Measurements from ENCODE around the gene MBLAC1.

Gene MBLAC1

GRCh38 chr7:100126931-100127865, at the start of gene MBLAC1:
Gene MBLAC1 (plus strand): TSS chr7:100126967. CDS start chr7:100127396, 429 bp downstream.
- H3K9ac ChIP-seq = peak within 1 kb of the TSS; percentile 85
- peaks cover 57% of the 10 kb centered on the region for H3K4me1 ChIP-seq
- peak within 1 kb of the TSS; percentile 86 for H3K27ac ChIP-seq
- H3K27me3 ChIP-seq = peaks cover 23% of the 10 kb centered on the region; the same call in 1 of the 2 replicates
- H3K4me2 ChIP-seq = peak within 1 kb of the TSS; percentile 95
- TF ChIP-seq Cebpa-rat (IDR thresholded peaks at IDR 0.05) = no peak
- H3K36me3 ChIP-seq = peaks cover 26% of the 10 kb centered on the region
- peak within 1 kb of the TSS; percentile 86 for H3K4me3 ChIP-seq
- H3K9me3 ChIP-seq = no peaks in the 10 kb centered on the region
- H4K20me1 ChIP-seq = no peaks in the 10 kb centered on the region

DNA sequence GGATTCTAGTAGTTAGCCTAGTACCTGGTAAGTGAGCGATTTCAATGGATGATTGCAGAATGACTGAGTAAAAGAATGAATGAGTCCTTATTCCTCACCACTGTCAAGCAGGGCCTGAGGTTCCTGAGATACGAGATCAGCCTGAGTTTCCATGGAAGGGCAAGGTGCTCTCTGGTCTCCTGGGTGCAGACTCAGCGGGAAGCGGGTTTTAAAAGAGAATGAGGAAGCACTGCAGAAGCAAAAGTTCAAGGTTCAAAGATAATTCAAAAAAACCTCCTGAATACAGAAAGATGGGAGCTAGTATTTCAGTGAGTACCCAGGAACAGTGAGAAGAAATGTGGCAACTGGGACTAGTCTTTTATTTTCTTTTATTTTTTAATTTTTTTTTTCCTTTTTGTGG, 49.6 kb upstream of the MBLAC1 start:
- no peak overlapping the region for H3K4me2 ChIP-seq
- no peak overlapping the region for H3K9ac ChIP-seq
- no peak overlapping the region for H3K27ac ChIP-seq
- no peak for TF ChIP-seq Cebpa-rat (IDR thresholded peaks at IDR 0.05)
- H3K4me1 ChIP-seq = peaks cover 21% of the 10 kb centered on the region
- no peaks in the 10 kb centered on the region for H3K27me3 ChIP-seq
- H3K9me3 ChIP-seq = peaks cover 67% of the 10 kb centered on the region
- H3K4me3 ChIP-seq = no peak overlapping the region
- peaks cover 81% of the 10 kb centered on the region for H3K36me3 ChIP-seq
- peaks cover 48% of the 10 kb centered on the region; the same call in 1 of the 2 replicates for H4K20me1 ChIP-seq

DNA sequence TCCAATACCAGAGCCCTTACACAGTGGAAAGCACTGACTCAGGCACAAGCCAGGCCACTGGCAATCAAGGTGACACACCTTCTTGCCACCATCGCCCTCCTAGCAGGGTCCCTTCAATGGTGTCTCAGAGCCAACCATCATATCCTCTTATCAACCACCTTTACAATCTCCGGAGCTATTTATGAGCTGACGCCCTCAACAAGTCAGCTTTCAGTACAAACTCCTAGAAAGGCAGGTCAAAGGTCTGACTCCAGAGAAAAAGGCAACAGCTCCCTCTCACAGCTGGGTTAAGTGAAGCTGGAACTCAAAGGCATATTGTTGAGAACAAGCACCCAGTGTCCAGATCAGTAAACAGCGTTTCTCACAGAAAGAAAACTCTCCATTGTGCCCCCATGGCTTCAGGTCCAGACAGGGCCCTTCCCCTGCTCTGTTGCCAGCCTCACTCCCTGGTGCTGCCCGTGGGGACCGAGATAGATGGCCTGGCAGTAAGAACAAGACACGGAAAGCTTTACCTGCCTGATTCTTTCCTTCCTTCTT, 47.7 kb upstream of the MBLAC1 start:
- Histone ChIP-seq H3K36me3 (peaks cover 62% of the 10 kb centered on the region), H3K9ac (no peak overlapping the region), H3K27me3 (peaks cover 13% of the 10 kb centered on the region), H3K9me3 (peaks cover 48% of the 10 kb centered on the region), H3K4me3 (no peak overlapping the region), H3K27ac (no peak overlapping the region), H3K4me2 (peak overlapping the region; percentile 86), H4K20me1 (peaks cover 48% of the 10 kb centered on the region; the same call in 1 of the 2 replicates), H3K4me1 (peaks cover 28% of the 10 kb centered on the region)
- no peak for TF ChIP-seq Cebpa-rat (IDR thresholded peaks at IDR 0.05)

DNA sequence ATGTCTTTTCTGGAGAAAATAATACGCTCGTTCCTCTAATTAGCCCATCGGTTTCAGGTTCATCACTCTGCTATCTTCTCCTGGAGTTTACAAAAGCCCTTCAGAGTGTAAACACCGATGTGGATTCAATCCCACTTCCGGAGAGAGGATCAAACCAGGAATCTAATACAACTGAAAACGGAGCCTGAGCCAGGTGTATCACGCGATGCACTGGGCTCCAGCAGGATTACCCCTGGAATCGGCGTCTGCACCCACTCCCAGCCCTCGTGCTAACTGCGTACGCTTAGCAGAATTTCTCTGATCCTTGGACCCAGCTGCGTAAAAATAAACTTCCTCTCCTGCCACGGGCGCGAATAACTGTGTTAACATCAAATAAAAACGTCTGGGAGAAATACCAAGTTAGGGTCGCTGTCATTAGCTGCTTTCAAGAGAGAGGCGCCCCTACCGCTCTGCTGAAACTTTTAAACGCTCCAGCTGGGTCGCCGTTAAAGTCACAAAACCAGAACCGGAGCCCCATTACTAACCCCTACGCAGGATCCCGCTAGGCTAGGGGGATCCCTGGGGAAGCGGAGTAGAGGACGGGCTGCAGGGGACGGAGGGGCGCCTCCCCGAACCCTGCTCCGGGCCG, 45.7 kb upstream of the MBLAC1 start:
- H3K4me1 ChIP-seq = peaks cover 28% of the 10 kb centered on the region
- peaks cover 43% of the 10 kb centered on the region for H3K36me3 ChIP-seq
- peaks cover 13% of the 10 kb centered on the region for H3K27me3 ChIP-seq
- H3K9ac ChIP-seq = peak overlapping the region; percentile 99
- peaks cover 40% of the 10 kb centered on the region; the same call in 1 of the 2 replicates for H4K20me1 ChIP-seq
- H3K4me2 ChIP-seq = peak overlapping the region; percentile 86
- peaks cover 29% of the 10 kb centered on the region for H3K9me3 ChIP-seq
- TF ChIP-seq Cebpa-rat (IDR thresholded peaks at IDR 0.05) = no peak
- peak overlapping the region; percentile 93 for H3K4me3 ChIP-seq
- peak overlapping the region; percentile 99 for H3K27ac ChIP-seq

DNA sequence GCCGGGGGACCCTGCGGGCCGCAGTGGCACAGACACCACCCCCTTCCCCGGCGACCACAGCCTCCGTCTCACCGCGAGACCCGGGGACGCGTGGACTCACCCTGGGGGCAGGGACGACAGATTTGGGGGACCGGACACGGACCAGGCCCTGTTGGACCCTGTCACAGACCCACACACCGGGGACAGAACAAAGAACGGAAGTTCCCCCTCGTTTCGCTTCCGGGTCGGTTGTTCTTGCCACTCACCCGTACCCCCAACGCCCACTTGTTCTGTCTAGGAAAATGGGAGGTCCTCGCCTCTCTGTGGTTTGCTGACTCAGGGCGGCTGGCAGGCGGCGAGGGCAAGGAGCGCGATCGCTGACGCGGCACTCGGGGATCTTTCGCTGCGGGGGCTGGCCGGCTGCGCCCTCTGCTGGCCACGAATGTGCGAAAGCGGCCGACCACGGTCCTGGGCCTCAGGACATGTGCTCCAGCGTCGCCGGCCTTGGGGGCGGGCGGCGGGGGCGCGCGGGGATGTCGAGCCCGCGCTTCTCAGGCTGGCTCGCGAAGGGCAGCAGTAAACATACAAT, 45.1 kb upstream of the MBLAC1 start, which contains the start of gene ZNF3:
Gene ZNF3, minus strand, starts transcription at position 189 of the 568 bp plus-strand sequence. CDS start 4,366 bp downstream, outside the sequence.
- TF ChIP-seq Cebpa-rat (IDR thresholded peaks at IDR 0.05) = no peak
- peaks cover 38% of the 10 kb centered on the region; the same call in 1 of the 2 replicates for H4K20me1 ChIP-seq
- peak within 1 kb of the TSS; percentile 93 for H3K4me3 ChIP-seq
- peak within 1 kb of the TSS; percentile 86 for H3K4me2 ChIP-seq
- H3K27ac ChIP-seq = peak within 1 kb of the TSS; percentile 99
- H3K4me1 ChIP-seq = peaks cover 28% of the 10 kb centered on the region
- peak within 1 kb of the TSS; percentile 99 for H3K9ac ChIP-seq
- peaks cover 37% of the 10 kb centered on the region for H3K36me3 ChIP-seq
- H3K9me3 ChIP-seq = peaks cover 23% of the 10 kb centered on the region
- H3K27me3 ChIP-seq = peaks cover 13% of the 10 kb centered on the region

DNA sequence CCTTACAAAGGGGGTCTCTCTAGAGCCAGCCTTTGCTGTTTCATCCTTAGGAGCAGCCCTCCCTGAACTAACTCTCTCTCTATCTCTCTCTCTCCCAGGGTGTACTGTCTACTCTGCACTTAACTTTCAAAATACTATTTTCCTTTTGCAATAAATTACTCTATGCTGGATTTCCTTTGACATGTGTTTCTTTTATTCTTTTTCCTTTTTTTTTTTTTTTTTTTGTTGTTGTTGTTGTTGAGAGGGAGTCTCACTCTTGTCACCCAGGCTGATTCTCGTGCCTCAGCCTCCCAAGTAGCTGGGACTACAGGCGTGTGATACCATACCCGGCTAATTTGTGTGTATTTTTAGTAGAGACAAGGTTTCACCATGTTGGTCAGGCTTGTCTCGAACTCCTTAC, 43.8 kb upstream of the MBLAC1 start:
- Histone ChIP-seq H3K4me3 (no peak overlapping the region), H3K9me3 (peaks cover 10% of the 10 kb centered on the region), H3K27ac (no peak overlapping the region), H3K36me3 (peaks cover 23% of the 10 kb centered on the region), H4K20me1 (peaks cover 25% of the 10 kb centered on the region; the same call in 1 of the 2 replicates), H3K9ac (no peak overlapping the region), H3K4me2 (peak overlapping the region; percentile 71), H3K4me1 (peaks cover 29% of the 10 kb centered on the region), H3K27me3 (peaks cover 13% of the 10 kb centered on the region)
- no peak for TF ChIP-seq Cebpa-rat (IDR thresholded peaks at IDR 0.05)

DNA sequence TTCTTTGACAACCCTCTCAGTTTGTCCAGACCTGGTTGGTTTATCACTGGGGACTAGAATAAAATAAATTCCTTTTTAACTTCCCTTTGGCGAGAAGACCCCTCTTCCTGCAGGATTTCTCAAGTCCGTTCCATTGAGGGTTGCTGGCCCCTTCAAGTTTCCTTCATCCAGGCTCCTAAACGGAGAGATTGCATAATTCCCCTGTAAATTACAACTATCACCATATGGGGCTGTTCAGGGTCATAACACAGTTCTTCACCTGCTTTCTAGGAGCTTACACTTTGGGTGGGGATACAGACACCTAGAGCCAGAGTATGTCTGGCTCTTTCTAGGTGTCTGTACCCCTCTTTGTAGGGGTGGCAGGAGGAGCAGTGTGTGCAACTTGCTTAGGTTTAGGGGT, 41.3 kb upstream of the MBLAC1 start:
- no peak overlapping the region for H3K4me3 ChIP-seq
- H3K27me3 ChIP-seq = peaks cover 13% of the 10 kb centered on the region
- H3K4me1 ChIP-seq = peaks cover 32% of the 10 kb centered on the region
- no peak for TF ChIP-seq Cebpa-rat (IDR thresholded peaks at IDR 0.05)
- no peak overlapping the region for H3K27ac ChIP-seq
- no peak overlapping the region for H3K9ac ChIP-seq
- peaks cover 7% of the 10 kb centered on the region for H3K36me3 ChIP-seq
- H3K9me3 ChIP-seq = no peaks in the 10 kb centered on the region
- no peaks in the 10 kb centered on the region; the same call in 1 of the 2 replicates for H4K20me1 ChIP-seq
- no peak overlapping the region for H3K4me2 ChIP-seq

GRCh38 chr7:100087055-100087750, 39.6 kb upstream of the MBLAC1 start:
- Histone ChIP-seq H3K9ac (no peak overlapping the region), H3K9me3 (no peaks in the 10 kb centered on the region), H3K36me3 (peaks cover 24% of the 10 kb centered on the region), H3K27ac (no peak overlapping the region), H3K27me3 (peaks cover 13% of the 10 kb centered on the region), H3K4me1 (peaks cover 35% of the 10 kb centered on the region), H3K4me2 (no peak overlapping the region), H4K20me1 (peaks cover 17% of the 10 kb centered on the region), H3K4me3 (no peak overlapping the region)
- TF ChIP-seq Cebpa-rat (IDR thresholded peaks at IDR 0.05) = no peak
